Urinary bladder (tissue), 4 donors: ENCODE data around the gene PTCD1. TPM values are rescaled to one million over a fixed set of nuclear protein-coding genes. Genes with fewer than 3 reads are reported as not detected.

Experiments used
- DNase-seq: peaks from one replicate; pipeline ENCODE4 v3.0.0-alpha.2; 2015; ENCODE audit errors: extremely low spot score
- H3K27ac ChIP-seq: one replicate; pipeline ENCODE4 v1.5.1; 2013; ENCODE audit warnings: low read depth, mild to moderate bottlenecking, moderate library complexity
- H3K36me3 ChIP-seq: one replicate; pipeline ENCODE4 v1.6.1; 2013; ENCODE audit warnings: mild to moderate bottlenecking, moderate library complexity; ENCODE audit not compliant: insufficient read depth
- H3K4me1 ChIP-seq: one replicate; pipeline ENCODE4 v1.6.1; 2013; ENCODE audit warnings: mild to moderate bottlenecking, moderate library complexity; ENCODE audit not compliant: insufficient read depth
- H3K4me3 ChIP-seq: one replicate; pipeline ENCODE4 v1.5.1; 2013; ENCODE audit warnings: low read depth, low read length
- WGBS: extraction: QIAGEN DNeasy Blood & Tissue Kit; methylation state at CpG from one replicate; pipeline ENCODE4 v1.1.7; 2013; 5-methylcytosine and 5-hydroxymethylcytosine counted together
- polyA plus RNA-seq: library from polyadenylated mRNA; stranded (reverse); fragments of 200-250 nt; gene quantifications from one replicate; pipeline ENCODE4 v1.2.3, GENCODE V29; 2013
- total RNA-seq: library from RNA; depleted of rRNA; stranded (reverse); fragments of >200 nt; gene quantifications from one replicate; pipeline ENCODE4 v1.2.3, GENCODE V29; 2014
- donor health status: healthy with polysubstance abuse.
- donor health status: healthy.

The PTCD1 gene
- total RNA-seq (4.3 TPM), polyA plus RNA-seq (5.8 TPM)

- DNase-seq, result peak; percentile 84
- peak within 1 kb of the TSS; percentile 61 for H3K27ac ChIP-seq
- peak within 1 kb of the TSS; percentile 81 for H3K4me3 ChIP-seq
- under 1% methylated on average over 89 of the region's 89 CpGs for WGBS
- no peaks in the 10 kb centered on the region for H3K36me3 ChIP-seq
- H3K4me1 ChIP-seq, result no peaks in the 10 kb centered on the region
These were observed at the start of gene PTCD1, which contains the start of gene CPSF4 for GRCh38 chr7:99438573-99439480. Gene PTCD1, minus strand, starts transcription at chr7:99438798. Its CDS starts 3,556 bp downstream, at chr7:99435242. Gene CPSF4, plus strand, starts transcription at chr7:99438943. Its CDS starts 140 bp downstream, at chr7:99439083.

GRCh38 chr7:99485094-99485493 lies 46.5 kb upstream of the PTCD1 start:
- WGBS, result 88% methylated on average over 5 of the region's 5 CpGs
- H3K36me3 ChIP-seq, result no peaks in the 10 kb centered on the region

GRCh38 chr7:99478464-99479440 lies 40.2 kb upstream of the PTCD1 start:
- WGBS, result 76% methylated on average over 15 of the region's 15 CpGs
- Histone ChIP-seq H3K27ac (no peak overlapping the region), H3K4me1 (no peaks in the 10 kb centered on the region), H3K36me3 (no peaks in the 10 kb centered on the region), H3K4me3 (no peak overlapping the region)
- DNase-seq, result no peak

More at GRCh38 chr7:99485094-99485493, 46.5 kb upstream of the PTCD1 start:
- Histone ChIP-seq H3K27ac (no peak overlapping the region), H3K4me3 (no peak overlapping the region), H3K4me1 (no peaks in the 10 kb centered on the region)
- DNase-seq, result no peak

- H3K36me3 ChIP-seq, result no peaks in the 10 kb centered on the region
- H3K27ac ChIP-seq, result no peak overlapping the region
- H3K4me1 ChIP-seq, result no peaks in the 10 kb centered on the region
- no peak for DNase-seq
- no peak overlapping the region for H3K4me3 ChIP-seq
- WGBS, result 76% methylated on average over 5 of the region's 5 CpGs
These were observed 37.5 kb upstream of the PTCD1 start for GRCh38 chr7:99476107-99476506.

GRCh38 chr7:99473315-99473596 lies 34.7 kb upstream of the PTCD1 start:
- 3% methylated on average over 7 of the region's 7 CpGs for WGBS
- Histone ChIP-seq H3K36me3 (no peaks in the 10 kb centered on the region), H3K4me3 (peak overlapping the region; percentile 84), H3K27ac (no peak overlapping the region), H3K4me1 (no peaks in the 10 kb centered on the region)
- DNase-seq, result no peak

GRCh38 chr7:99472561-99473314 lies 34.1 kb upstream of the PTCD1 start, which contains the start of gene ZNF789:
Gene ZNF789, plus strand, starts transcription at chr7:99472890. Its CDS starts 3,567 bp downstream, at chr7:99476457.
- WGBS, result under 1% methylated on average over 56 of the region's 56 CpGs
- peak within 1 kb of the TSS; percentile 84 for H3K4me3 ChIP-seq
- H3K36me3 ChIP-seq, result no peaks in the 10 kb centered on the region
- peak within 1 kb of the TSS; percentile 49 for H3K27ac ChIP-seq
- peak; percentile 92 for DNase-seq
- no peaks in the 10 kb centered on the region for H3K4me1 ChIP-seq

- DNase-seq, result no peak
- peak overlapping the region; percentile 7 for H3K4me3 ChIP-seq
- H3K36me3 ChIP-seq, result no peaks in the 10 kb centered on the region
- no peaks in the 10 kb centered on the region for H3K4me1 ChIP-seq
- no peak overlapping the region for H3K27ac ChIP-seq
- 42% methylated on average over 23 of the region's 23 CpGs for WGBS
These were observed 30.9 kb upstream of the PTCD1 start for GRCh38 chr7:99469381-99470065.

GRCh38 chr7:99468336-99468918 lies 29.8 kb upstream of the PTCD1 start:
- no peak for DNase-seq
- H3K4me3 ChIP-seq, result no peak overlapping the region

GRCh38 chr7:99465421-99465768 lies 26.8 kb upstream of the PTCD1 start:
- H3K4me1 ChIP-seq, result peaks cover 2% of the 10 kb centered on the region
- 7% methylated on average over 9 of the region's 9 CpGs for WGBS
- H3K27ac ChIP-seq, result peak overlapping the region; percentile 27
- no peaks in the 10 kb centered on the region for H3K36me3 ChIP-seq
- H3K4me3 ChIP-seq, result peak overlapping the region; percentile 77
- no peak for DNase-seq

More at GRCh38 chr7:99468336-99468918, 29.8 kb upstream of the PTCD1 start:
- H3K27ac ChIP-seq, result no peak overlapping the region
- peaks cover 2% of the 10 kb centered on the region for H3K4me1 ChIP-seq
- WGBS, result 85% methylated on average over 29 of the region's 29 CpGs
- no peaks in the 10 kb centered on the region for H3K36me3 ChIP-seq

GRCh38 chr7:99461221-99461620 lies 22.6 kb upstream of the PTCD1 start:
- H3K36me3 ChIP-seq, result no peaks in the 10 kb centered on the region

GRCh38 chr7:99460651-99461050 lies 22.1 kb upstream of the PTCD1 start:
- WGBS, result 87% methylated on average over 11 of the region's 11 CpGs

More at GRCh38 chr7:99461221-99461620, 22.6 kb upstream of the PTCD1 start:
- Histone ChIP-seq H3K4me1 (peaks cover 2% of the 10 kb centered on the region), H3K27ac (no peak overlapping the region), H3K4me3 (no peak overlapping the region)
- WGBS, result 98% methylated on average over 2 of the region's 2 CpGs
- no peak for DNase-seq

GRCh38 chr7:99459087-99459486 lies 20.5 kb upstream of the PTCD1 start:
- peaks cover 2% of the 10 kb centered on the region for H3K36me3 ChIP-seq
- DNase-seq, result no peak
- H3K27ac ChIP-seq, result no peak overlapping the region
- 91% methylated on average over 8 of the region's 8 CpGs for WGBS
- no peak overlapping the region for H3K4me3 ChIP-seq
- peaks cover under 1% of the 10 kb centered on the region for H3K4me1 ChIP-seq

More at GRCh38 chr7:99460651-99461050, 22.1 kb upstream of the PTCD1 start:
- no peak for DNase-seq
- Histone ChIP-seq H3K36me3 (no peaks in the 10 kb centered on the region), H3K27ac (no peak overlapping the region), H3K4me3 (no peak overlapping the region), H3K4me1 (peaks cover 2% of the 10 kb centered on the region)
